SK-N-SH (cell line): ENCODE data around the gene FAM222B. TPM values are rescaled to one million over a fixed set of nuclear protein-coding genes. Genes with fewer than 3 reads are reported as not detected.
"Not testable (repeated sequence)": the region's sequence is repeated elsewhere in the genome, so short reads cannot be mapped to it uniquely, and the experiment has no call there.

Experiments
- CTCF ChIA-PET: fragments of 300-600, 350-600 bp; formaldehyde crosslinking; extraction: SDS; loops from one replicate; lab custom pipeline; 2021; lab: Yijun Ruan, JAX
- POLR2A ChIA-PET: fragments of 350-600 bp; sonication (Branson Sonifier 250); formaldehyde crosslinking; extraction: SDS; loops from one replicate; lab custom pipeline; 2020; ENCODE audit warnings: antibody characterized with exemption, inconsistent platforms; lab: Yijun Ruan, JAX
- DNase-seq: peaks from one replicate; pipeline ENCODE4 v3.0.0; 2012
- H2AFZ ChIP-seq: fragments of 200-600 bp; sonication (generic); 2 replicates; pipeline ENCODE4 v1.8.1; 2016; ENCODE audit warnings: antibody characterized with exemption, mild to moderate bottlenecking, low read depth
- H3F3A ChIP-seq: fragments of 200-600 bp; sonication (generic); replicated peaks from 2 replicates; pipeline ENCODE3; 2016; ENCODE audit warnings: antibody characterized with exemption, mild to moderate bottlenecking; ENCODE audit not compliant: insufficient read depth
- H3K27ac ChIP-seq, 2 experiments: fragments of 200-500 bp in 1 of 2; fragments of 200-600 bp in 1 of 2; sonication (Bioruptor generic) in 1 of 2; sonication (generic), shearing (Covaris generic) in 1 of 2; 2 replicates each; pipeline versions ENCODE4 v1.5.1 to v1.6.1; 2014 to 2016; ENCODE audit warnings: low read depth in 2 of 2, inconsistent platforms in 1 of 2, low read length in 1 of 2, mild to moderate bottlenecking in 1 of 2, mixed read lengths in 1 of 2
- H3K27me3 ChIP-seq: fragments of 200-600 bp; sonication (generic), shearing (Covaris generic); 2 replicates; pipeline ENCODE4 v1.6.1; 2016; ENCODE audit warnings: mixed run types; ENCODE audit not compliant: insufficient read depth
- H3K36me3 ChIP-seq, 2 experiments: fragments of 200-500 bp in 1 of 2; fragments of 200-600 bp in 1 of 2; sonication (Bioruptor generic) in 1 of 2; sonication (generic) in 1 of 2; replicated peaks in 1 of 2; 2 replicates each; pipeline versions ENCODE3 to v1.5.1; 2014 to 2016; ENCODE audit warnings: low read length in 1 of 2, mild to moderate bottlenecking in 1 of 2; ENCODE audit not compliant: insufficient read depth in 2 of 2, control insufficient read depth in 1 of 2
- H3K4me1 ChIP-seq, 2 experiments: fragments of 200-500 bp in 1 of 2; fragments of 200-600 bp in 1 of 2; sonication (Bioruptor generic) in 1 of 2; sonication (generic), shearing (Covaris generic) in 1 of 2; 2 replicates each; pipeline versions ENCODE4 v1.5.1 to v1.6.1; 2014 to 2016; ENCODE audit warnings: low read depth in 1 of 2, low read length in 1 of 2, mixed run types in 1 of 2; ENCODE audit not compliant: insufficient read depth in 2 of 2, control insufficient read depth in 1 of 2
- H3K4me2 ChIP-seq: fragments of 200-600 bp; sonication (generic), shearing (Covaris generic); 2 replicates; pipeline ENCODE4 v1.6.1; 2017; ENCODE audit warnings: mixed run types
- H3K4me3 ChIP-seq, 2 experiments: fragments of 200-500 bp in 1 of 2; fragments of 200-600 bp in 1 of 2; sonication (Bioruptor generic) in 1 of 2; sonication (generic), shearing (Covaris generic) in 1 of 2; 2 replicates each; pipeline versions ENCODE4 v1.5.1 to v1.8.1; 2014 to 2016; ENCODE audit warnings: low read depth in 2 of 2, inconsistent platforms in 1 of 2, low read length in 1 of 2, mild to moderate bottlenecking in 1 of 2, mixed read lengths in 1 of 2, moderate library complexity in 1 of 2
- H3K79me2 ChIP-seq: fragments of 200-600 bp; sonication (generic); 2 replicates; pipeline ENCODE4 v1.8.1; 2017; ENCODE audit warnings: mild to moderate bottlenecking; ENCODE audit not compliant: insufficient read depth
- H3K9ac ChIP-seq: fragments of 200-600 bp; sonication (generic); 2 replicates; pipeline ENCODE4 v1.6.1; 2017; ENCODE audit warnings: mixed run types
- H3K9me2 ChIP-seq: fragments of 200-600 bp; sonication (generic); 2 replicates; pipeline ENCODE4 v1.6.1; 2017; ENCODE audit warnings: mixed run types
- H3K9me3 ChIP-seq: fragments of 200-600 bp; sonication (generic); 2 replicates; pipeline ENCODE4 v1.6.1; 2017; ENCODE audit warnings: mixed run types, mild to moderate bottlenecking, moderate library complexity
- H4K20me1 ChIP-seq: fragments of 200-600 bp; sonication (generic); 2 replicates; pipeline ENCODE4 v1.6.1; 2017; ENCODE audit warnings: mild to moderate bottlenecking, mixed run types; ENCODE audit not compliant: insufficient read depth
- ELF1 ChIP-seq: IDR thresholded peaks from 2 replicates; pipeline ENCODE4 v1.4.0; 2012
- EP300 ChIP-seq, 2 experiments: IDR thresholded peaks; 2 replicates each; pipeline versions ENCODE4 v1.4.0 to v1.6.1; 2012; ENCODE audit warnings: borderline replicate concordance in 1 of 2, low read depth in 1 of 2, low read length in 1 of 2
- GABPA ChIP-seq: IDR thresholded peaks from 2 replicates; pipeline ENCODE4 v1.4.0; 2012; ENCODE audit warnings: low read depth, mild to moderate bottlenecking
- MAX ChIP-seq: IDR thresholded peaks from 2 replicates; pipeline ENCODE4 v1.4.0; 2012; ENCODE audit warnings: low read depth
- MEF2A ChIP-seq: IDR thresholded peaks from 2 replicates; pipeline ENCODE4 v1.4.0; 2012; ENCODE audit warnings: low read depth, borderline replicate concordance
- RFX5 ChIP-seq: IDR thresholded peaks from 2 replicates; pipeline ENCODE4 v1.6.1; 2012; ENCODE audit warnings: mild to moderate bottlenecking, improper control_type of control experiment, low read length
- TAF1 ChIP-seq: IDR thresholded peaks from 2 replicates; pipeline ENCODE4 v1.6.1; 2012; ENCODE audit warnings: low read depth, mild to moderate bottlenecking, low read length, moderate library complexity, borderline replicate concordance
- TEAD4 ChIP-seq: IDR thresholded peaks from 2 replicates; pipeline ENCODE4 v1.4.0; 2012; ENCODE audit warnings: mild to moderate bottlenecking, borderline replicate concordance; ENCODE audit not compliant: insufficient read depth
- YY1 ChIP-seq: IDR thresholded peaks from 2 replicates; pipeline ENCODE4 v1.4.0; 2012; ENCODE audit warnings: low read depth, mild to moderate bottlenecking
- ZBTB33 ChIP-seq: IDR thresholded peaks from 2 replicates; pipeline ENCODE4 v1.4.0; 2012; ENCODE audit warnings: low read depth, borderline replicate concordance
- WGBS: methylation state at CpG from one replicate; pipeline ENCODE4 v1.1.6; 2017; ENCODE audit warnings: low lambda C conversion rate; 5-methylcytosine and 5-hydroxymethylcytosine counted together
- polyA plus RNA-seq, 3 experiments: library from polyadenylated mRNA; depleted of rRNA; stranded (reverse); fragments of >200 nt; gene quantifications; 2 replicates each; pipeline ENCODE4 v1.2.3, GENCODE V29; 2012

FAM222B gene
- polyA plus RNA-seq, 1 of the 3 experiments (the other 2 are of a cell fraction), result 9.0 TPM

GRCh38 chr17:28839221-28839620 is 3.4 kb downstream of the FAM222B start:
- H3K27me3 ChIP-seq, result no peaks in the 10 kb centered on the region
- no peak overlapping the region for H3K27ac ChIP-seq
- DNase-seq, result no peak
- H3K9ac ChIP-seq, result no peak overlapping the region
- POLR2A ChIA-PET, result no interaction called here
- 0 out of 2 replicates have a peak, but pooled peaks cover 4% of the 10 kb centered on the region for H4K20me1 ChIP-seq
- no peak overlapping the region for H2AFZ ChIP-seq
- peaks cover 82% of the 10 kb centered on the region for H3K79me2 ChIP-seq
- 95% methylated on average over 2 of the region's 2 CpGs for WGBS
- no peak for TF ChIP-seq GABPA
- no peak for TF ChIP-seq YY1
- TF ChIP-seq RFX5, result no peak
- TF ChIP-seq TAF1, result no peak
- TF ChIP-seq ELF1, result no peak
- TF ChIP-seq, all 33 proteins: peak for 0
- Histone ChIP-seq H3F3A (peaks cover 7% of the 10 kb centered on the region), H3K9me2 (no peaks in the 10 kb centered on the region), H3K36me3 (peaks cover 0 to 5% of the 10 kb centered on the region in 2 experiments), H3K9me3 (no peaks in the 10 kb centered on the region), H3K4me2 (no peak overlapping the region), H3K4me1 (peaks cover 3 to 5% of the 10 kb centered on the region in 2 experiments; a peak in 1 of 4 replicates), H3K4me3 (no peak overlapping the region)
- CTCF ChIA-PET, result interaction anchor here (1.5 kb wide), 1 partner anchor 10 kb away, joined by 4 read pairs; no protein-coding TSS in a partner anchor

- H4K20me1 ChIP-seq, H3K4me1 ChIP-seq, H3K4me3 ChIP-seq, H3K9me2 ChIP-seq, POLR2A ChIA-PET, H3K27ac ChIP-seq, H3K4me2 ChIP-seq, H3K9ac ChIP-seq, DNase-seq, H3K9me3 ChIP-seq, H2AFZ ChIP-seq, H3K27me3 ChIP-seq, H3K36me3 ChIP-seq: not testable (repeated sequence)
- CTCF ChIA-PET, result interaction anchor here (1.6 to 2.5 kb wide), 2 partner anchors 9 to 73 kb away, joined by 3 to 6 read pairs; no protein-coding TSS in a partner anchor
- Histone ChIP-seq H3K79me2 (peaks cover 96% of the 10 kb centered on the region), H3F3A (peaks cover 22% of the 10 kb centered on the region)
- 89% methylated on average over 10 of the region's 10 CpGs for WGBS
Measured at GRCh38 chr17:28836541-28836940, 6.0 kb downstream of the FAM222B start.

GRCh38 chr17:28834420-28834819 is 8.2 kb downstream of the FAM222B start:
- Histone ChIP-seq H3K9me2 (no peaks in the 10 kb centered on the region), H3K79me2 (peaks cover 95% of the 10 kb centered on the region), H3K27ac (no peak overlapping the region), H3K4me2 (no peak overlapping the region), H3K4me3 (no peak overlapping the region), H3K4me1 (0 out of 4 replicates have a peak, but pooled peaks cover 0 to 5% of the 10 kb centered on the region in 2 experiments), H3K36me3 (peaks cover 0 to 15% of the 10 kb centered on the region in 2 experiments), H4K20me1 (0 out of 2 replicates have a peak, but pooled peaks cover 8% of the 10 kb centered on the region), H3F3A (peaks cover 22% of the 10 kb centered on the region), H3K9ac (no peak overlapping the region), H3K9me3 (no peaks in the 10 kb centered on the region), H3K27me3 (no peaks in the 10 kb centered on the region), H2AFZ (no peak overlapping the region)
- ChIA-PET POLR2A (no interaction called here), CTCF (interaction anchor here (1.6 kb wide), 1 partner anchor 71 kb away, joined by 4 read pairs; no protein-coding TSS in a partner anchor)
- DNase-seq, result no peak
- TF ChIP-seq EP300 (IDR thresholded peaks at IDR 0.05; ENCODE audit: borderline replicate concordance in 1 of 2, low read depth in 1 of 2, low read length in 1 of 2) (no peak), MEF2A (no peak), MAX (no peak), TEAD4 (no peak), ZBTB33 (no peak)
- WGBS, result 97% methylated on average over 1 of the region's 1 CpG
